HG03039 (cell line): Measurements from ENCODE around the gene NT5E.
"Not testable (repeated sequence)": the region's sequence is repeated elsewhere in the genome, so short reads cannot be mapped to it uniquely, and the experiment has no call there.

Source experiments
- ATAC-seq: cut with Tn5 transposase; IDR thresholded peaks from one replicate; pipeline ENCODE4 v1.9.1; 2021; ENCODE audit warnings: mild to moderate bottlenecking, moderate library complexity; ENCODE audit not compliant: unreplicated experiment

The NT5E gene

DNA sequence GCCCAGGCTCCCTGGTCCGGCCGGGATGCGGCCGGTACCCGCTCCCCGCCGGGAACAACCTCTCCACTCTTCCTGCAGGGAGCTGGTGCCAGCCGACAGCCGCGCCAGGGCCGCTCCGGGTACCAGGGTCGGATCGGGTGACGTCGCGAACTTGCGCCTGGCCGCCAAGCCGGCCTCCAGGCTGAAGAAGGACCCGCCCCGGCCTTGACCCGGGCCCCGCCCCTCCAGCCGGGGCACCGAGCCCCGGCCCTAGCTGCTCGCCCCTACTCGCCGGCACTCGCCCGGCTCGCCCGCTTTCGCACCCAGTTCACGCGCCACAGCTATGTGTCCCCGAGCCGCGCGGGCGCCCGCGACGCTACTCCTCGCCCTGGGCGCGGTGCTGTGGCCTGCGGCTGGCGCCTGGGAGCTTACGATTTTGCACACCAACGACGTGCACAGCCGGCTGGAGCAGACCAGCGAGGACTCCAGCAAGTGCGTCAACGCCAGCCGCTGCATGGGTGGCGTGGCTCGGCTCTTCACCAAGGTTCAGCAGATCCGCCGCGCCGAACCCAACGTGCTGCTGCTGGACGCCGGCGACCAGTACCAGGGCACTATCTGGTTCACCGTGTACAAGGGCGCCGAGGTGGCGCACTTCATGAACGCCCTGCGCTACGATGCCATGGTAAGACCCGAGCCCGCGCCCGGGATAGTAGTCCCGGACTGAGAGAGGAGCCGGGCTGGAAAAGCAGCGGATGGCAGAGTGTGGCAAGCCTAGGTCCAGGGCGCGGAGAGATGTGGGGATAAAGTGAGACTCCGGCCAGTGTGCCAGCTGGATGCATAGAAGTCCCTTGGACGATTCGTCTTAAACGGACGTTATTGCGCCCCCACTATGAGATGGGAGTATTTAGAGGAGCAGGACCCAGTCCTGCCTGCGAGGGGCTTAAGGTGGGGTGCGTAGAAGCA lies at the start of gene NT5E:
TSS of gene NT5E (plus strand) at position 266 of the 942 bp plus-strand sequence. CDS start at position 323, 57 bp downstream.
- ATAC-seq = peak; percentile 82

DNA sequence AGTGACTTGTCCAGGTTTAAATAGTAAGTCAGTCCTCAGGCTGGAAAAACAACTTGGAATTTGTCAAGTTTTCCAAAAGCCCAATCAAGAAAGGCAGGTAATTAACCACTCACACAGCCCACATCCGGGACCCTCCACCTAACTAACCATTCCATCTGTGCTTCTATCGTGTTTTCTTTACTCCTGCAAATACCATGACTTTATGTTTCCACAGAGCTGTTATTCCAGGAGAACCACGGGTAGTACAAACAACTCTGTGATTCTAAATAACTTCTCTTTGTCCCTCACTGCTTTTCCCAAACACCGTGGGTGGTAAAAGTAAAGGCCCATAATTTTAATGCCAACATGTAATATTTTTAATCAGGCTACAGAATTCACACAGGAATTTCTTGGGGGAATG lies 49.6 kb upstream of the NT5E start:
- ATAC-seq = no peak

DNA sequence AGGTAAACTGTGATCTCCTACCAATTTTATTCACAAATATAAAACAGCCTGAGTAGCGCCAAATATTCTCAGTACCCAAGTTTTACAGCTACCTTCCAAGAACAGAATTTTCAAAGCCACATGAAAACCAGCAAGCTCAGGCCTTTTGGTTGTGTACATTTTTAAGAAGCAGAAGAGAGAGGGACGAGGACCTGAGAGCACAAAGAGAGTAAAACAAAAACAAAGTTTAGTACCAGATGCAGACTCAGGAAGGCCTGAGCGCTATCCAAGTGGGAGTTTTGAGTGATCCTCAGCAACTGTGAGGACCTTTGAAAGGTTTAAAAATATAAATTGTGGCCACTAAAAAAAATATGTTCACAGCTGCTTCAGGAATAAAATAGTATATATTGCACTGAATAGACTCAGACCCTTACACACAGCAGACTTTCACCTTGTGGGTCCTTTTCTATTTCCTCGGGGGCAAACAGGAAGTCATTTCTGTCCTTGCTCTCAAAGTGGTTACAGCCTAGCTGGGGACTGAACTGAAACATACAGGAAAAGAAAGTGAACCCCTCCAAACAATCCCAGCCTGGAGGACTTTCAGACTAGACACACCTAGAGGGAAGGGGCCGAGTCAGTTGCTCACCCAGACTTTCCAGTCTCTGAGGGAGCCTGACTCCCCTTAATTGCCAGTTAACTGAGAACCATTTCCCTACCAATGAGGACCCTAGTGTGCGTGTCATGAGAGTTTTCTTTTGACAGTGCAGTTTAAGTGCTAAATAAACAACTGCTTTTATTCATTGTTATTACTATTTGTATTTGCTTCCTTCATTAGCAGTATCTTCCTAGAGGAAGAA lies 48.5 kb upstream of the NT5E start:
- ATAC-seq = no peak

DNA sequence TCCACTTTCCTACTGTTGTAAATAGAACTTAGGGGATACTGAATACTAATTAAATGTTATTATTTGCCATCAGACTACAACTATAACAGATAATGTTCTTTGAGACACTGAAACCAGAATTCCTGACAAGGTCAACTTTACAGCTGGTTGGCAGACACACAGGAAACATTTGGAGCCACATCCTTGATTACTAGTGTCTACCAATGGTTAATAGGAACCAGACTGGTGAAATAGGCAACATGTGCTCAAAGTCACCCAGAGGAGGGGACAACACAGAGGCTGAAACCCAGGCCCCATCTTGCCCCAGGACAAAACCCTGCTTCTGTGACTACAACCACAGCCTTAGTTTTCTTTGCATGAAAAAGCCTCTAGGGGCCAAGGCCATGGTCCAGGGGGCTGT lies 47.8 kb upstream of the NT5E start:
- no peak for ATAC-seq

DNA sequence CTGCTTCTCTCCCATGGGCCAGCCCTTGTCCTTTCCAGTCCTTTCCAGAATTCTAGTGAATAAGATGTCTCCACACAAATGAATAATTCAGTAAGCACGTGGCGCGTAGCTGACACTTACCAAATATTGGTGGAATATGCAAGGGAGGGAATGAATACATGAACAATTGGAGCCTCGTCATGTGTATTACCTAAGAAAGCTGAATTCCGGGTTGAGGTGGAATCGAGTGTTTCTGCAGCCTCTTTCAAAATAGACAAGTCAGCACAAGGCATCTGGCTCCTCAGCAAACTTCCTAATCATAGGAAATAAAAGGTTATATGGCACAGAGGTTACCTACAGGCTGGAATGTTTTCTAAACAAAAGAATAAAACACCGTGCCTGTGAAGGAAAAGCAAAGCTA lies 47.0 kb upstream of the NT5E start:
- no peak for ATAC-seq

DNA sequence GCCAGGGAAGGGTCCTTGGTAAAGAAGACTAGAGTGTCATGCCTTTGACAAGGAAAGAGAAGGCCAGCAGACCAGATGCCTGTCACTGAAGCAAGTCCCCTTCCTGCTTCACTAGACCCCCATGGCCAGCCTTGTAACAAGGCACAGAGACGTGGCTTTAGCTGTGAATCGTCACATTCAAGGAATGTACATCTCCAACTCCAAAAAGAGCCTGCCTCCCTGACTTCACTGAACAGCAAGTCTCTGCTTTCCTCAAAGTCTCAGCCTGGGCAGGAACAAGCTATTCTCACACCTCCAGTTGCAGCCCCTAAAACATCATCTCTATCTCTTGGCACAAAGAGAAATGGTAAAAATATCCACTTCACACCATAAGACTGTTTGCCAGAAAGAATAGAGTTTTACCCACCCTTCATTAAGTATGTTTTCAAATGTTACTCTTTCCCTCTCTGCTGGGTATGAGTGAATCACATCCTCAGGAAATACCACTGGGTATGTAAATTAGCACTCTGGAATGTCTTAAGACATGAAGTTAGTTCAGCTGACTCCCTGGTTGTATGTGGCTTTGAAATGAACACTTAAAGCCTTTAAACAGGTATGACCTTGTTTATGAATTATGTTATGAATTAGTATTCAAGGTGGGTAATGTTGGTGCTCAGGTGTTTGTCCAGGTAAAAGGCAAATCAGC lies 46.4 kb upstream of the NT5E start:
- no peak for ATAC-seq

DNA sequence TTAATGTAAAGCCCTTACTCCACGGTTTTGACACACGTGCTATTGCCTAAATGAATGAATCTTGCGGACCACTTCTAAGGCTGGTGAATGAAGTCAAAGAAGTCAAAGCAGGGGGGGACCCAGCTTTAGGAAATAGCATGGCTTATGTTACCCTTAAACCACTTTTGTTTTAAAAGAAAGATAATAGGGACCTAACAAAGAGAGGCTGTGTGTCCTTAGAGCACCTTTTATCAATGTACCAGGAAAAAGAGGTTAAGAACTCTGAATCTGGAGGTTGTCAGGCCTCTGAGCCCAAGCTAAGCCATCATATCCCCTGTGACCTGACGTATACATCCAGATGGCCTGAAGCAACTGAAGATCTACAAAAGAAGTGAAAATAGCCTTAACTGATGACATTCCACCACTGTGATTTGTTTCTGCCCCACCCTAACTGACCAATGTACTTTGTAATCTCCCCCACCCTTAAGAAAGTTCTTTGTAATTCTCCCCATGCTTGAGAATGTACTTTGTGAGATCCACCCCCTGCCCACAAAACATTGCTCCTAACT lies 45.8 kb upstream of the NT5E start:
- not testable (repeated sequence) for ATAC-seq

DNA sequence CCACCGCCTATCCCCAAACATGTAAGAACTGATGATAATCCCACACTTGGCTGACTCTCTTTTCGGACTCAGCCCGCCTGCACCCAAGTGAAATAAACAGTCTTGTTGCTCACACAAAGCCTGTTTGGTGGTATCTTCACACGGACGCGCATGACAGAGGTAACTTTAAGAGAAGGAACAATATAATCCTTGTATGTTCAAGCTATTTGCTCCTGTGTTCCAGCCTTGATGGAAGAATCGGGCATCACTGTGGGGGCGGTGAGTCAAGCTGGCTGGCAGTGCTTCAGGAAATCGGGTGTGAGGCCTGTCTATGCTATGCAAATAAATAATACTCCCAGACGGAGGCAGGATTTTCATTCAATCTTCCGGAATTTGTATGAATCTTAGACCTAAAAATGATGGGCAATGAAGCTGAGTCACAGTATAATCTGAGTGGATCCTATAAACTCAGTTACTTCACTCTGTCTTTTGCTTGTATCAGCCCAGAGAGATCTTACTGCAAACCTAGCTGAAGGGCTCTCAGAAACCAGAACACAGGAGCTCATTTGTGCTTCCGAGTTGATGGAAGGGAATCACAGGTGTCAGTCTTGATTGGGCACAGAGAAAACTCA lies 45.2 kb upstream of the NT5E start:
- no peak for ATAC-seq

DNA sequence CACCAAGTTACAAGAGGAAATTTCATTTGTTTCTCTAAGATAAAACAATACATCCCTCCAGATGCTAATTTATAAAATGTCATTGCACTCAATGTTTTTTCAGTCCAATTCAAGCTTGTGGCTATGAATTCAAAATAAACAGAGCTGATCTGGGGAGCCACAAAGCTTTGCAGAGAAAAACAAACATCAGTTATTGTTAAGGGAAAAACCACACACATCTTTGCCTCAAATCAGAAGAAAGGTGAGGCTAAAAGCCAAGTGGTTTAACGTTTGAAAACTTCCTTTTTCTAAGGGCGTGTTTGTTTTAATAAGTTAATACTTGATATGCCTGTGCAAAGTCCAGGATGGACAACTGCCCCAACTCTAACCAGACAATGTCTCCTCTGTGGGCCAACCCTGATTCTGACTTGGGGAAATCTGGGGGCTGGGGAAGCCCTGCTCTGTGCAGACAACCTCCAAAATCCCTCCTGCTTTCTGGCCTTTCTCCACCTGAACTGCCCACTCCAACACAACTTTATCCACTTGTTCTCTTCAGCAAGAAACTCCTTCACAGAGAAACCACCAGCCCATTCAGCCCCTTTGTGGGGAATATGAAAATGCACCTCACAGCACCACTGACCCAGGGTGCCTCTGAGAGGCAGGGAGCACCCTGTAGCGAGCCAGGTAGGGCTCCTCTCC lies 44.6 kb upstream of the NT5E start:
- no peak for ATAC-seq

DNA sequence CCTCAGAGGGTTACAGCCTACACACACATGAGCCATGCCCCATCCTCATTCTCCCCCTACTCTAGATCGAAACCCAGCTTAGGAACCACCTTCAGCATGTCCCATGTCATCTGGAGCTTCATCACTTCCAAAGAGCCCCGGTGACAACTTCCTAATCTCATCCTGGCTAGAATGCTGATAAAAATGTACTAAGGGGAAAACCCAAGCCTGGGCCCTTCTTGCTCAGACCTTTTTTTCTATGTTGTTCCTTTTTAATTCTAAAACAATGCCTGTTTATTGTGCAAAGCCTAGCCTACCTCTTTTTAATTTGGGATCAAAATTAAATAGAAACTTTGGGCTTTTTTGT lies 44.1 kb upstream of the NT5E start:
- no peak for ATAC-seq

DNA sequence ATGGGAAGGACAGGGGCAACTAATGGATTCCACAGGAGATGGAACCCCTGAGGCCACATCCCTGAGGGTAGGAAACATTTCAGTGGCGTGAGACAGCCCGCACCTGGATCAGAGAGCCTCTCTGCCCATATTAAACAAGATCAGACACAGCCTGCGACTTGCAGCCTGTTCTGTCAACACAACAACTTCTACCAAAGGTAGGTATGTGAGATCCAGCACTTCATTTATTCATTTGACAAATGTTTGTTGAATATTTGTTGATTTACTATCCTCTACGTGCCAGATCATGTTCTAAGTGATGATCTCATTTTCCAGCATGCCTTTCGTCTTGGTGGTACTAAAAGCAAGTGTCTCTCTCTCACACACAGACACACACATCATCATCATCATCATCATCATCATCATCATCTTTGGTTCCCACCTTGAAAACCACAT lies 43.2 kb upstream of the NT5E start:
- no peak for ATAC-seq

DNA sequence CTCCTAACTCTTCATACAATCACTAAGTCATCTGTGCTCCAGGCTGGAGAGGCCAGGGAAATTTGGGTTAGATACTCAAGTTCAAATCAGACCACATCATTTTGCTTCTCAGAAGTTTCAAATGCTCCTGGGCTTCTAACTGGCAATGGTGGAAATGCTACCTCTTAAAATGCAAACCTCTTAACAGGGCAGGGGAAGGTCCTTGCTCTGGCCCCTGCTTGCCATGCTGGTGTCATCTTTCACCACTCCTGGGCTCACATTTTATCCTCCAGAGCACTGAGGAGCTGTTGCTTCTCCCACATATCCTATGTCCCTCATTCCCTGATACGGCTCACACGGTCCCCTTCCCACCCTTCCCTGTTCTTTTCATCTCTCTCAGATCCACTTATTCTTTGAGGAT lies 41.8 kb upstream of the NT5E start:
- ATAC-seq = no peak

DNA sequence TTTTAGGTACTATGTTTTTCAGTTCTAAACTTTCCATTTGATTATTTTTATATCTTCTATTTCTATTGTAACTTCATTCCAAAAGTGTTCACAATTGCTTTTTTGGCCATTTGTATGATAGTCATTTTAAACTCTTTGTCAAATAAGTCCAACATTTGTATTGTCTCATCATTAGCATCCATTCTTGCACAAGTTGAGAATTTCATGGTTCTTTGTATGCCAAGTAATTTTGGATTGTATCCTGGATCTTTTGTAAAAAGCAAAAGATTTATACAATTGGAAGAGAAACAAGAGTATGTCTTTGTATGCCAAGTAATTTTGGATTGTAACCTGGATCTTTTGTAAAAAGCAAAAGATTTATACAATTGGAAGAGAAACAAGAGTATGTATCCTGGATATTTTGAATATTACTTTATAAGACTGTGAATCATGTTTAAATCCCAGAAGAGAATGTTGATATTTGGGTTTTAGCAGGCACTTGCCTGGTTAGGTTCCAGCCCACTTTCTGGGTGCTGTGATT lies 36.9 kb upstream of the NT5E start:
- ATAC-seq = no peak

DNA sequence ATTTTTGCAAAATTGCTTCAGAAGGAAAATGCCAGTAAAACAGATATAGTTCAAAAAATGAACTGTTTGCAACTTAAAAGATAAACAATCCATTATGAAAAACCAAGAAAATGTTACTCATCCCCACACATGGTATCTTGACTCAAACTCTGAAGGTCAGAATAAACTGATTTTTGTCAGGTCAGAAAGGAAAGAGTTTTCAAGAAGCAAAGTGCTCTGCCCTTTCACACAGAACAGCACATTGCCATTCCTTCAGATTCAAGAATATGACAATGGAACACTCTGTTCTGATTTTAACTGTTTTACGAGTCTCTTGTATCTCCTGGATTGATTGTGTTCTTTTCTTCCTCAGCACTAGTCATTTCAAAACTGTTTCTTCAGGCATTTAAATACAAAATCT lies 33.8 kb upstream of the NT5E start:
- ATAC-seq = no peak

DNA sequence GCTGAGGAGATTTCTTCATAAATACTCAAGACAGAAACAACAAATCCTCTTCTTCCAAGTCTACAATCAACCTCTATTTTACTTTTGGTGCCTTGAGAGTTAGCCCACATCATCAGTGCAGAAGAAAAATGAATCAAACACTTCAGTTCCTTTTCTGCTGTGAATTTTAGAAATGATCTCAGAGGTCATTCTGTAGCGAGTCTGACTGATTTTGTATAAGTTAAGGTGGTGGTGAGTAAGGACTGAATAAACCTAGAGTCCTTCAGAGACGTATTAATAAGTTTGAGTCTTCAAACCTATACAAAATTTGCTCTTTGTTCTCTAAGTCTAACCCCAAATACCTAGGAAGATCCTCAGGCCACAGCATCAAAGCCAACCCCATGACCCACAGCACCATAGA lies 33.1 kb upstream of the NT5E start:
- ATAC-seq = no peak

DNA sequence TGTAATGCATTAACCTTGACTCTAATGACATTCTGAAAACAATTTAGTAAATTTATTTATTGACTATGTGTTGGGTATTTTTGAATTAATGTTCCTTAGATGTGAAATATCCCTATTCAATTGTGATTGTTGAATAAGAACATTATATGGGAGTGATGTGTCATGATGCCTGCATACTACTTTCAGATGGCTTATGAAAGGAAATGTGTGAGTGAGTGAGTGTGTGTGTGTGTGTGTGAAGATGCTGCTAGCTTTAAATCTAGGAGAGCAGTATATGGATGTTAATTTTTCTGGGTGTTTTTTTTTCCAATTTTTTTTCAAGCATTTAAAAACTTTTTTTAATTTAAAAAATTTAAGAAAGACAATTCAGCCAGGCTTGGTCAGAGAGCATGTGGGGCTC lies 32.5 kb upstream of the NT5E start:
- ATAC-seq = no peak

DNA sequence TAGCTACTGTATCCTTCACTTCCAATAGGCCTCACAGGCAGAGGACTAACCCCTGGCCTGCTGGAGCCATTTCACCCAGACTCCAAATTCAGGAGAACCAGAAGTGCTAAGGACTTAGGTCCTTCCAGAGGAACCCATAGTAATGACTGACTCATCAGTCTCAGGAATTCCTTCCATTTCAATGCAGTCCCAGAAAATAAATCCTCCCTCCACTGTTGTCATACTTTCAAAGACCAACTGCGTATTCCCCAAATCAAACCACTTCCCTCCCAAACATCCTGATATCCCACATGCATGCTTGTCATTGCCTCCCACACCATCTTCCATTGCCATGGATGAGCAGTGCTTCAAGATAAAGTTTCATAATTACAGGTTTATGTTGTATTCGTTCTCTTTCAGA lies 31.8 kb upstream of the NT5E start:
- ATAC-seq = no peak

DNA sequence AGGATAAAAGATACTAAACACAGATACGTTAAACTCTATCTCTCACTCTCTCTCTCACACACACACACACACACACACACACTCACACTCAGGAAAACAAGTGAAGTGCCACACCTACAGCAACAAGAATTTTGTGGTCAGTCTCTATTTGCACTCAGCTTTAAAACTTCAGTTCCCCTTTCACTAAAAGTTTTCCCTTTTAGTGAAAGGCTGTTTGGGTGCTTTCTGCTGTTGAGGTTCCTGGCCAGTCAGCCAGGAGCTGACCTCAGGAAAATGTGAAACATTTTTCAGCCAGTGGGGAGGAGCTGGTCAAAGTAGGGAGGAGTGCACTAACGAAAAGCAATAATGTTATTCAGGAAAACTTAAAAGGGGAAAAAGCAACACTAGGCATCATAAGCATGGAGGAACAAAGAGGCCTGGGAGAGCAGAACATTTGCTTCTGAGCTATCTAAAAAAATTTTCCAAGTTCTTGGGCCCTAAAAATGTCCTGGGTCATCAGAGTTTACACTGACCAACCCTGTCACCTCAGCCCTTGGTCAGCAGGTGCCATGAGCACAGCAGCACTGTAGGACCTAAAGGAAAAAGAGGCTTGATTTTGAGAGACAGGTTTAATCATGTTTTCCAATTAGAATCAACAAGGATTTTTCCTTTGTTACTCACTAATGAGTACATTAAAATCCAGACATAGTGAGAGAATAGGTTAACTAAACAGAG lies 30.7 kb upstream of the NT5E start:
- no peak for ATAC-seq

DNA sequence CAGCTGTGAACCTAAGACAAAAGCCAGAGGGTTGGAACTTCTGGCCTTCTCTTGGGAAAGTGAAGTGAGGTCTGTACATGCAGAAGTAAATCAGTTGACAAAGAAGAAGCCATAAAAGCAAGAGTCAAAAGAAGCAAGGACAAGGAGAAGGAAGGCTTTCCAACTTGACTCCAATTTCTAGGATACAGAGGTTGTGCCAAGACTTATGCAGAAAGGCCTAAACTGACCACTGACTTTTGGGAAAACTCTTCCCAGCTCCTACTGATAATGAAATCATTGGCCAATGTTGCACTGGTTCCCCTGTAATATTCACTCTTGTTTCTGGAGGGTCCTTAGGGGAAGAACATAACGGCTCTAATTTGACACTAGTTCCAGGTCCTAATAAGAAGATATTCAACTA lies 29.3 kb upstream of the NT5E start:
- ATAC-seq = no peak
